ENCODE results near the gene NOP9.

DNA sequence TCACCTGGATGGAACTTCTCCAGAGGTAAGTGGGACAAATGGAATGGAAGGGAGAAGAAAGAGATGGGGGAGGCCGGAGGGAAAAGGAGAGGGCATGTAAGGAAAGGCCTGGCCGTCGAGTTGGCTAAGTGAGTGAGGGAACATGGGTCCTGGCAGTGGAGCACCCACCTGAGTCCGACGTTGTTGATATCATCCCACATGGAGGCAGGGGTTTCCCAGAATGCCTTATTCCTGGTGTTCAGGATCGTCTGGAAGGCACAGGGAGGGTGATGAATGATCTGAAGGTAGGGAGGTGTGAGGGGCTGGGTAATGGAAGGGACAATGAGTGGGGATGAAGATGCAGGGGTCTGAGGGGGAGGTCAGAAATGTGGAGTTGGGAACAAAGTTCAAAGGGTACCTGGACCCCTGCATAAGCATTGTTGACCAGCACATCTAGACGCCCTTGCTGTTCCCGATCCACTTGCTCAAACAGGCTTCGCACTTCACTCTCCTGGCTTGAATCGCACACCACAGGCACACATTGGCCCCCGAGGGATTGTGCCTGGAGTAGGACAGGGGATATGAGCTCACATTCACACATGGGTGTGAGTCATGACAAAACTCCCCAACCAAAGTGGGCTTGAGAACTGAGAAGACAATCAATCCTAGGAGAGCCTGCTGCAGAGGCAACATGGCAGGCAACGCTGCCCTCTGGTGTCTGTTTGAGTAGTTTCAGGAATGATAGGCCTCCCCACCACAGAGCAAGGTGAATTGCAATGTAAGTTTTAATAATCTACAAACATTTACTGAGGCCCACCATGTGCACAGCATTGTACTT lies 3.1 kb upstream of the NOP9 start:
- TF ChIP-seq, protein P1, sequence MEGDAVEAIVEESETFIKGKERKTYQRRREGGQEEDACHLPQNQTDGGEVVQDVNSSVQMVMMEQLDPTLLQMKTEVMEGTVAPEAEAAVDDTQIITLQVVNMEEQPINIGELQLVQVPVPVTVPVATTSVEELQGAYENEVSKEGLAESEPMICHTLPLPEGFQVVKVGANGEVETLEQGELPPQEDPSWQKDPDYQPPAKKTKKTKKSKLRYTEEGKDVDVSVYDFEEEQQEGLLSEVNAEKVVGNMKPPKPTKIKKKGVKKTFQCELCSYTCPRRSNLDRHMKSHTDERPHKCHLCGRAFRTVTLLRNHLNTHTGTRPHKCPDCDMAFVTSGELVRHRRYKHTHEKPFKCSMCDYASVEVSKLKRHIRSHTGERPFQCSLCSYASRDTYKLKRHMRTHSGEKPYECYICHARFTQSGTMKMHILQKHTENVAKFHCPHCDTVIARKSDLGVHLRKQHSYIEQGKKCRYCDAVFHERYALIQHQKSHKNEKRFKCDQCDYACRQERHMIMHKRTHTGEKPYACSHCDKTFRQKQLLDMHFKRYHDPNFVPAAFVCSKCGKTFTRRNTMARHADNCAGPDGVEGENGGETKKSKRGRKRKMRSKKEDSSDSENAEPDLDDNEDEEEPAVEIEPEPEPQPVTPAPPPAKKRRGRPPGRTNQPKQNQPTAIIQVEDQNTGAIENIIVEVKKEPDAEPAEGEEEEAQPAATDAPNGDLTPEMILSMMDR (IDR thresholded peaks at IDR 0.05), result peak; percentile 13 to 77 (median 72)
- TF ChIP-seq POLR2A (IDR thresholded peaks at IDR 0.05), result no peak
